Embryonic facial prominence (tissue), 1 donor: ENCODE results near the gene ZNF747.
"Not testable (repeated sequence)": the region's sequence is repeated elsewhere in the genome, so short reads cannot be mapped to it uniquely, and the experiment has no call there.

Experiments used
- DNase-seq: peaks from one replicate; pipeline ENCODE4 v3.0.0-alpha.2; 2016; ENCODE audit errors: extremely low spot score

The ZNF747 gene

GRCh38 chr16:30557957-30558788 lies 23.5 kb upstream of the ZNF747 start, which contains the start of gene ZNF764:
Gene ZNF764, minus strand, starts transcription at chr16:30558374. Its CDS starts 192 bp downstream, at chr16:30558182.
- peak; percentile 92 for DNase-seq

DNA sequence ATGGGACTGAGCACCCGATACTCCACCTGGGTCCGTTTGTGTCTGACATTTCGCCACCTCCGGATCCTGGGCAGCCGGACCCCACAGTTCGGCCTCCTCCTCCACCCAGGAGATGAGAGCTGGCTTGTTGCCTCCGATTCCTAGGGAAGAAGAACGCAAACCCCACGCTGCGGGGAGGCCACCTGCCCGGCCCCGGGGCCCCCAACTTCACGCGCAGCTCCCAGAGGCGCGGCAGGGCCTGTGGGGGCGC lies 23.0 kb upstream of the ZNF747 start:
- DNase-seq, result no peak

DNA sequence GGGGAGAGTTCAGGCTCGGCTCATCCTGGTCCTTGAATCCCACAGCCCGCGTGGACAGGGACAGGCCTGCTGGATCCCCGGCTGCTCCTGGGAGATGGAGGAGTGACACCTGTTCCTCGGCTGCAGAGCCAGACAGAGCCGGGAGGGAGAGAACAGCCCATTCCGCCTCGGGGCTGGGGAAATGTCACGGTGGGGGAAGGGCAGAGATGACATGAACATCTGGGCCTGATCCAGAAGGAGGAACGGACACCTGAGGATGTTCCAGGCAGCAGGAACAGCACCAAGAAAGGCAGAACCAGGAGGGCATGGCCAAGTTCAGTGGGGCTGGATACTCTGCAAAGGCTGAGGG lies 21.4 kb upstream of the ZNF747 start:
- DNase-seq, result no peak

- DNase-seq, result no peak
These were observed 20.9 kb upstream of the ZNF747 start for GRCh38 chr16:30555315-30556124.

- DNase-seq, result no peak
These were observed 20.1 kb upstream of the ZNF747 start for GRCh38 chr16:30554557-30555314.

DNA sequence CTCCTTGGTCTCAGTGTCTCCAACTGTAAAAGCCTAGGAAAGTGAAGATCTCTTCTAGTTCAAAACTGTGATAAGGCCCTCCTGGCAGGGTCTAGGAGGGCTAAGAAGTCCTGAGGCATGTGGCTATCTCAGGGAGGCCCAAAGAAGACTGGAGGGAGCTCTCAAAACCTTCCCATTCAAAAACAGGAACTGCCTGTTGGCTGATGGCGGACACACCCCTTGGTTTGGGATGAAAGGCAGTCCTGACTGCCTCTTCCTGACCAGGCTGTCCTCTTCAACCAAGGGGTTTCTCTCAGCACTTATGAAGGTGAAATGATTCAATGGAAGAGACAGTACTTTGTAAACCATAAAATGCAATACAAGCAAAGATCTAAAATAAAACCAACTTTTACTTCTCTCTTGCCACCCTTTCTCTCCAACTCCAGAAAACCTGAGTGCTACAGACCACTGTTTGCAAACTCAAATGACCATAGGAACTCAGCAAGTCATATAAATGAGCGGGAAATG lies 18.8 kb upstream of the ZNF747 start:
- no peak for DNase-seq

GRCh38 chr16:30552956-30553355 lies 18.3 kb upstream of the ZNF747 start:
- DNase-seq, result no peak

GRCh38 chr16:30551781-30552180 lies 17.1 kb upstream of the ZNF747 start:
- DNase-seq, result no peak

- no peak for DNase-seq
These were observed 14.0 kb upstream of the ZNF747 start for GRCh38 chr16:30548416-30549253.

DNA sequence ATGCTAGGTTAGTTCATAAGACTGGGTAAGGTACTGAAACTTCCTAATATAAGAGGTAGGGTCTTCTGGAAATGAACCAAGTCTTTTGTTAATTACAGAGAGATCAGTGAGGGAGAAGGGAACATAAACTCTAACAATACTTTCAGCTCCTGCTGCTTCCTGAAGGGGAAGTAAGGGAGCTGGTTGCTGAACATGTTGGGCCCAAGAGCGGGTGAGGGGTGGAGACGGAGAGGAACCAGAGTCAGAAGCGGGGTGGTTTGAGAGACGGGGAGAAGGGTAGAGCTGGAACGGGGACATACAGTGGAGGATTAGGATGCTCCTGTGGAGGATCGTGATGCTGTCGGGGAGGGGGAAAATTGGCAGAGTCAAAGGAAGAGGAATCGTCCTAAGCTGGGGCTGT lies 11.5 kb upstream of the ZNF747 start:
- no peak for DNase-seq

GRCh38 chr16:30543067-30543466 lies 8.4 kb upstream of the ZNF747 start:
- no peak for DNase-seq

GRCh38 chr16:30541502-30542329 lies 7.1 kb upstream of the ZNF747 start:
- DNase-seq, result no peak

- not testable (repeated sequence) for DNase-seq
These were observed 6.3 kb upstream of the ZNF747 start for GRCh38 chr16:30540916-30541464.

DNA sequence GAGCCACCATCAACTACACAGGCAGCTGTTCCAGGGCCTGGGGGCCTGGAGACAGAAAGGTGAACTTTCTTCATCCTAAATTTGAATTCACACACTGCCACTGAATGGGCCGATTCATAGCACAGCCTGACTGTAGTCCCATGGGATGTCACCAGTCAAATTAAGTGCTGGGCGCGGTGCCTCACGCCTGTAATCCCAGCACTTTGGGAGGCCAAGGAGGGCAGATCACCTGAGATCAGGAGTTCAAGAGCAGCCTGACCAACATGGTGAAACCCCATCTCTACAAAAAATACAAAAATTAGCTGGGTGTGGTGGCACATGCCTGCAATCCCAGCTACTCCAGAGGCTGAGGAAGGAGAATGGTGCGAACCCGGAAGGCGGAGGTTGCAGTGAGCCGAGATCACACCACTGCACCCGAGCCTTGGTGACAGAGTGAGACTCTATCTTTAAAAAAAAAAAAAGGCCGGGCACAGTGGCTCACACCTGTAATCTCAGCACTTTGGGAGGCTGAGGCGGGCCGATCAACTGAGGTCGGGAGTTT lies 5.4 kb upstream of the ZNF747 start:
- not testable (repeated sequence) for DNase-seq

GRCh38 chr16:30539000-30539964 lies 4.6 kb upstream of the ZNF747 start:
- no peak for DNase-seq

DNA sequence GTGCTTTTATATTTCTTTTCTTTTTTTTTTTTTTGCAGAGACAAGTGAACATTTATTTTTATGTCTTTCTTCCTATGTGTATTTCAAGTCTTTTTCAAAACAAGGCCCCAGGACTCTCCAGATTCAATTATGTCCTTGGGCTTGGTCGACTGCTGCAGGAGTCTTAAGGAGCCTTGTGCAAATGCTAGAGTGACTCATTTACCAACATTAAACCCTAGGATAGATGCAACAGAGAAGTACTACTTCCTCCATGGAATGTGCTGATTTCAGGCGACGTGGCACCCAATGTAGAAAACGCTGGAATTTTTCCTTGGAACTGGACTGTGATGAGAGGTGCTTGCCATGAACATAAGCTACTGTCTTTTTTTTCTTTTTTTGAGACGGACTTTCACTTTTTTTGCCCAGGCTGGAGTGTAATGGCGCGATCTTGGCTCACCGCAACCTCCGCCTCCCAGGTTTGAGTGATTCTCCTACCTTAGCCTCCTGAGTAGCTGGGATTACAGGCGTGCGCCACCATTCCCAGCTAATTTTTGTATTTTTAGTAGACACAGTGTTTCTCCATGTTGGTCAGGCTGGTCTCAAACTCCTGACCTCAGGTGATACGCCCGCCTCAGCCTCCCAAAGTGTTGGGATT lies 1.9 kb upstream of the ZNF747 start:
- DNase-seq, result not testable (repeated sequence)

- DNase-seq, result peak; percentile 72
These were observed 1.1 kb upstream of the ZNF747 start for GRCh38 chr16:30535777-30536190.

DNA sequence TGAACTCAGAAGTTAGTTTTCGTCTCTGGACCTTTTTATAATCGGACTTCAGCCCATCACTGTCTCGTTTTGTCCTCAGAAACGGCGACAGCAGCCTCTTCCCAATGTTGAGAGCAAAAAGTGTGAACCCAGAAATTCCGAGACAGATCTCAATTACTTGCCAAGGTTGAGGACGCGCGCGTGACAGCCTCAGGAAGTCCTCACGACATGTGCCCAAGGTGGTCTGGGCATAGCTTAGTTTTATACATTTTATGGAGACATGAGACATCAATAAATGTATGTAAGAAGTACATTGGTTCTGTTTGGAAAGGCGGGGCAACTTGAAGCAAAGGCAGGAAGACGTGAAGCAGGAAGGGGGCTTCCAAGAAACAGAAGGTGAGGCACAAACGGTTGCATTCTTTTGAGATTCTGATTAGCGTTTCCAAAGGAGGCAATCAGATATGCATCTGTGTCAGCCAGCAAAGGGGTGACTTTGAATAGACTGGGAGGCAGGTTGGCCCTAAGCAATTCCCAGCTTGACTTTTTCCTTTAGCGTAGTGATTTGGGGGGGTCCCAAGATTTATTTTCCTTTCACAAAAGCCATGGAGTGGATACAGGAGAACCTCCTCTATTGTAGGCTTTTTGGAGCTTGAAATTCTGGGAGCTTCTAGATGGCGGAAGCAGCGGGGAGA lies 583 bp upstream of the ZNF747 start:
- no peak for DNase-seq
